ENCODE results near the gene RBM33.

The RBM33 gene

GRCh38 chr7:155829796-155830470 lies 185.5 kb downstream of the RBM33 start:
- no peak overlapping the region for H3K27ac ChIP-seq
- no peak overlapping the region for H3K4me3 ChIP-seq
